ENCODE measurements around the gene LCN6. TPM values are rescaled to one million over a fixed set of nuclear protein-coding genes. Genes with fewer than 3 reads are reported as not detected.
A peak's percentile ranks its signal among the peaks of the same experiment; 100 is the strongest.

Gene LCN6
- total RNA-seq, 1 donor from 2014 or later, result not detected

DNA sequence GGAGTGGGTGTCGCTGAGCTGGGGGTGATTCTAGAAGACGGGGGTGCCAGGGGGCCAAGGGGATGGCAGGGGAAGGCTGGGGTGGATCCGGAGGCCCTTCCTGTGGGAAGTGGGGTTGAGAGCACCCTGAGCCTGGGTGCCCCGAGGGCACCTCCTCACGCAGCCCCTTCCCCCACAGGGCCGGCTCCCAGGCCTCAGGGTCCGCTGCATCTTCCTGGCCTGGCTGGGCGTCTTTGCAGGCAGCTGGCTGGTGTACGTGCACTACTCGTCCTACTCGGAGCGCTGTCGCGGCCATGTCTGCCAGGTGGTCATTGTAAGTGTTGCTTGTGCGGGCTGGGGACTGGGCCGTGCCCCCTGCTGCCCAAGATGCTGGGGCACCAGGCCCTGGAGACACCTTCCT is 30.9 kb downstream of the LCN6 start:
- Mint-ChIP-seq H3K27me3 (ENCODE audit: insufficient read depth, low read depth) (peaks cover 8% of the 10 kb centered on the region), H3K27ac (no peak overlapping the region), H3K4me3 (peak overlapping the region; percentile 33), H3K36me3 (peaks cover 8% of the 10 kb centered on the region), H3K4me1 (peaks cover 33% of the 10 kb centered on the region), H3K9me3 (no peaks in the 10 kb centered on the region)
- Histone ChIP-seq H3K36me3 (no peaks in the 10 kb centered on the region), H3K4me3 (no peak overlapping the region), H4K20me1 (ENCODE audit: low read depth) (peaks cover 75% of the 10 kb centered on the region), H2AFZ (replicated peaks) (no peak overlapping the region), H3K4me1 (peaks cover 20% of the 10 kb centered on the region), H3K27ac (no peak overlapping the region), H3K9me3 (ENCODE audit: low read depth) (no peaks in the 10 kb centered on the region), H3F3A (ENCODE audit: low read depth) (peaks cover 28% of the 10 kb centered on the region), H3K79me2 (ENCODE audit: low read depth) (peaks cover 23% of the 10 kb centered on the region), H3K27me3 (no peaks in the 10 kb centered on the region), H3K9ac (no peak overlapping the region), H3K4me2 (no peak overlapping the region)
- no peak for DNase-seq (ENCODE audit: low spot score)
- TF ChIP-seq EZH2 (IDR thresholded peaks at IDR 0.05) (no peak), EZH2phosphoT487 (IDR thresholded peaks at IDR 0.05) (no peak)
- TF ChIP-seq, protein P1, sequence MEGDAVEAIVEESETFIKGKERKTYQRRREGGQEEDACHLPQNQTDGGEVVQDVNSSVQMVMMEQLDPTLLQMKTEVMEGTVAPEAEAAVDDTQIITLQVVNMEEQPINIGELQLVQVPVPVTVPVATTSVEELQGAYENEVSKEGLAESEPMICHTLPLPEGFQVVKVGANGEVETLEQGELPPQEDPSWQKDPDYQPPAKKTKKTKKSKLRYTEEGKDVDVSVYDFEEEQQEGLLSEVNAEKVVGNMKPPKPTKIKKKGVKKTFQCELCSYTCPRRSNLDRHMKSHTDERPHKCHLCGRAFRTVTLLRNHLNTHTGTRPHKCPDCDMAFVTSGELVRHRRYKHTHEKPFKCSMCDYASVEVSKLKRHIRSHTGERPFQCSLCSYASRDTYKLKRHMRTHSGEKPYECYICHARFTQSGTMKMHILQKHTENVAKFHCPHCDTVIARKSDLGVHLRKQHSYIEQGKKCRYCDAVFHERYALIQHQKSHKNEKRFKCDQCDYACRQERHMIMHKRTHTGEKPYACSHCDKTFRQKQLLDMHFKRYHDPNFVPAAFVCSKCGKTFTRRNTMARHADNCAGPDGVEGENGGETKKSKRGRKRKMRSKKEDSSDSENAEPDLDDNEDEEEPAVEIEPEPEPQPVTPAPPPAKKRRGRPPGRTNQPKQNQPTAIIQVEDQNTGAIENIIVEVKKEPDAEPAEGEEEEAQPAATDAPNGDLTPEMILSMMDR (IDR thresholded peaks at IDR 0.05), result no peak

DNA sequence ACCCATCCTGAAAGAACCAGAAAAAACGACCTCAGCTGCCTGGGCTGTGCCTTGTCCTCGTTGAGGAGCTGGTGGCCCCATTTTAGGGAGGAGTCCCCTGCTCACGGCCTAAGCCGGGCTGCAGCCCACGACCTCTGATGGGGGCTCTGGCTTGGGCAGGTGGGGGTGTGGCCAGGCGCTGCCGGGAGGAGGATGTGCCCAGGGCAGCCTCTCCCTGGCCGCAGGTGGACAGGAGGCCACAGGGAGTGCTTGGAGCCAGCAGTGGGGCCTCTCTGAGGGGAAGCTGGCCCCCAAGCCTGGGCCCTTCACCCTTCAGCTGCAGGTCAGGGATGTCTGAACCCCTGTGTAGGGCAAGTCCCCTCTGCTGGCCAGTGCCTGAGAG is 33.4 kb downstream of the LCN6 start:
- Mint-ChIP-seq H3K4me1 (peaks cover 18% of the 10 kb centered on the region), H3K9me3 (no peaks in the 10 kb centered on the region), H3K27ac (no peak overlapping the region), H3K27me3 (ENCODE audit: insufficient read depth, low read depth) (peaks cover under 1% of the 10 kb centered on the region), H3K4me3 (peak overlapping the region; percentile 85), H3K36me3 (peaks cover 7% of the 10 kb centered on the region)
- no peak overlapping the region for H2AFZ ChIP-seq (replicated peaks)
- DNase-seq (ENCODE audit: low spot score), result no peak
- H3K9me3 ChIP-seq (ENCODE audit: low read depth), result no peaks in the 10 kb centered on the region
- no peak overlapping the region for H3K4me2 ChIP-seq
- H4K20me1 ChIP-seq (ENCODE audit: low read depth), result peaks cover 50% of the 10 kb centered on the region
- H3F3A ChIP-seq (ENCODE audit: low read depth), result peaks cover 9% of the 10 kb centered on the region
- H3K27me3 ChIP-seq, result peaks cover 22% of the 10 kb centered on the region
- H3K4me3 ChIP-seq, result no peak overlapping the region
- H3K27ac ChIP-seq, result no peak overlapping the region
- H3K36me3 ChIP-seq, result no peaks in the 10 kb centered on the region
- TF ChIP-seq, protein P1 (IDR thresholded peaks at IDR 0.05), result no peak
- TF ChIP-seq EZH2phosphoT487 (IDR thresholded peaks at IDR 0.05), result no peak
- TF ChIP-seq EZH2 (IDR thresholded peaks at IDR 0.05), result no peak
- H3K9ac ChIP-seq, result no peak overlapping the region
- H3K79me2 ChIP-seq (ENCODE audit: low read depth), result peaks cover 23% of the 10 kb centered on the region
- H3K4me1 ChIP-seq, result peaks cover 10% of the 10 kb centered on the region

DNA sequence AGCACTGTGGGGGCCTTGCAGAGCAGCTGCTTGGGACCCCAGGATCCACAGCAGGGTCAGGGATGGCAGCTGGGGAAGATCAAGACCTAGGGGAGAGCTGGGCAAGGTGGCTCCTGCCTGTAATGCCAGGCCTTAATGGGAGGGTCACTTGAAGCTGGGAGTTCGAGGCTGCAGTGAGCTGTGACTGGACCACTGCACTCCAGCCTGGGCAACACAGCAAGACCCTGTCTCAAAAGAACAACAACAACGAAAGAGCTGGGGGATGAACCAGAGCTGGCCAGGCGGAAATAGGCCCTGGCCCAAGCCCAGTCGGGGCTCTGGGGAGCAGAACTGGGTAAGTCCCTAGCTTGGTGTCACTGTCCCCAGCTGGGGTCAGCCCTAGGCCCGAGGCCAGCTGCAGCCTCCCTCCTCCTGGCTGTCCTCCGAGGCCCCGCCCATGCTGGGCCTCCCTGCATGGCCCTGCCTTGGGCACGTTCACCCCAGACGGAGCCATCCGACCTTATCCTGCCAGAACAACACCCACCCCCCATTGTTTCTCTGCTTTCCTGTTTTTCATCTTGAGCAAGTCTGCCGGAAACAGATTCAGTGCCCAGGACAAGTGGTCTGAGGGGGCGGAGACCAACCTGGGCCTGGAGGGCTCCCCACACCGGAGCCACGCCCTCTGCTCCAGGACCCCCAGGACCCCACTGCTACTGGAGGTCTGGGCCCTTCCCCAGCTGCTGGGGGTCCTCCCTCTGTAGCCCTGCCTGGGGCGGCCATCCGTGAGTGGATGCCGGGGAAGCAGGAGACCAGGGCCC is 34.0 kb downstream of the LCN6 start:
- no peaks in the 10 kb centered on the region for H3K36me3 ChIP-seq
- H3K36me3 Mint-ChIP-seq, result peaks cover 7% of the 10 kb centered on the region

More for the DNA sequence above, 34.0 kb downstream of the LCN6 start:
- no peak overlapping the region for H3K27ac ChIP-seq
- peaks cover 25% of the 10 kb centered on the region for H3K27me3 ChIP-seq
- Mint-ChIP-seq H3K9me3 (no peaks in the 10 kb centered on the region), H3K27me3 (ENCODE audit: insufficient read depth, low read depth) (no peaks in the 10 kb centered on the region), H3K4me3 (peak overlapping the region; percentile 85), H3K4me1 (peaks cover 17% of the 10 kb centered on the region), H3K27ac (no peak overlapping the region)
- H3K4me1 ChIP-seq, result peaks cover 9% of the 10 kb centered on the region
- no peak for DNase-seq (ENCODE audit: low spot score)
- TF ChIP-seq EZH2phosphoT487 (IDR thresholded peaks at IDR 0.05), result no peak
- TF ChIP-seq, protein P1 (IDR thresholded peaks at IDR 0.05), result no peak
- H3K4me3 ChIP-seq, result no peak overlapping the region
- no peak overlapping the region for H3K4me2 ChIP-seq
- H3K79me2 ChIP-seq (ENCODE audit: low read depth), result peaks cover 23% of the 10 kb centered on the region
- H3F3A ChIP-seq (ENCODE audit: low read depth), result peaks cover 9% of the 10 kb centered on the region
- H3K9ac ChIP-seq, result no peak overlapping the region
- H2AFZ ChIP-seq (replicated peaks), result no peak overlapping the region
- H4K20me1 ChIP-seq (ENCODE audit: low read depth), result peaks cover 44% of the 10 kb centered on the region
- H3K9me3 ChIP-seq (ENCODE audit: low read depth), result no peaks in the 10 kb centered on the region
